HepG2 (cell line): ENCODE measurements around the gene THRB. TPM values are rescaled to one million over a fixed set of nuclear protein-coding genes. Genes with fewer than 3 reads are reported as not detected.
A peak's percentile ranks its signal among the peaks of the same experiment; 100 is the strongest.

ENCODE experiments used
- ATAC-seq: fragments of 200-7000 bp; cut with Tn5 transposase; 3 replicates; pipeline ENCODE4 v1.9.1; 2020; ENCODE audit warnings: mild to moderate bottlenecking, moderate library complexity
- BruUV-seq: library from RNA; stranded (reverse); fragments of 400-500 nt; replicated peaks from 2 replicates; lab custom pipeline; 2021; lab: Mats Ljungman, UMichigan
- CTCF ChIA-PET: fragments of 300-600 bp; formaldehyde crosslinking; extraction: SDS; loops from one replicate; lab custom pipeline; 2021; ENCODE audit warnings: low total read pairs, inconsistent platforms, low intra/inter-chr PET ratio; lab: Yijun Ruan, JAX
- POLR2A ChIA-PET: fragments of 350-600 bp; sonication (Branson Sonifier 250); formaldehyde crosslinking; loops from one replicate; lab custom pipeline; 2020; ENCODE audit warnings: antibody characterized with exemption, inconsistent platforms; lab: Yijun Ruan, JAX
- DNase-seq: peaks from one replicate; pipeline ENCODE4 v3.0.0-alpha.2; 2015; ENCODE audit warnings: low spot score
- FAIRE-seq: peaks from 3 replicates; lab custom pipeline; 2011; peaks lifted over from hg19 to GRCh38; lab: Jason Lieb, UNC
- H2AFZ ChIP-seq: one replicate; pipeline ENCODE4 v1.6.1; 2011; ENCODE audit warnings: low read length, inconsistent platforms
- H3K27ac ChIP-seq: fragments of 300-600 bp; 3 replicates; pipeline ENCODE4 v1.8.0; 2011; ENCODE audit warnings: mixed run types, mild to moderate bottlenecking, mixed read lengths, low read length, inconsistent platforms; ENCODE audit not compliant: insufficient read depth; ENCODE audit errors: extremely low read length
- H3K27me3 ChIP-seq, 2 experiments: fragments of 200-600 bp in 1 of 2; 2 replicates in 1 of 2; 3 replicates in 1 of 2; pipeline versions ENCODE4 v1.6.0 to v1.8.0; 2011; ENCODE audit warnings: low read length in 2 of 2, mild to moderate bottlenecking in 2 of 2, moderate library complexity in 2 of 2, inconsistent platforms in 1 of 2; ENCODE audit not compliant: insufficient read depth in 2 of 2, control insufficient read depth in 1 of 2
- H3K36me3 ChIP-seq, 2 experiments: fragments of 200-600 bp in 1 of 2; replicated peaks in 1 of 2; 2 replicates in 1 of 2; 3 replicates in 1 of 2; pipeline versions ENCODE4 v1.5.1 to v1.8.0; 2011; ENCODE audit warnings: low read length in 2 of 2, inconsistent platforms in 1 of 2; ENCODE audit not compliant: insufficient read depth in 2 of 2, control insufficient read depth in 1 of 2
- H3K4me1 ChIP-seq: 2 replicates; pipeline ENCODE4 v1.5.1; 2012; ENCODE audit warnings: low read length, inconsistent platforms; ENCODE audit not compliant: insufficient read depth
- H3K4me2 ChIP-seq: 2 replicates; pipeline ENCODE4 v1.6.0; 2011; ENCODE audit warnings: low read depth, low read length, inconsistent platforms
- H3K4me3 ChIP-seq, 3 experiments: fragments of 200-600 bp in 1 of 3; sonication (generic), shearing (Covaris generic) in 1 of 3; replicated peaks in 1 of 3; 2 replicates each; pipeline ENCODE4 v1.5.1; 2011 to 2016; ENCODE audit warnings: low read length in 3 of 3, inconsistent platforms in 2 of 3, low read depth in 2 of 3, mild to moderate bottlenecking in 2 of 3, control low read depth in 1 of 3, mixed read lengths in 1 of 3; ENCODE audit not compliant: insufficient read depth in 1 of 3
- H3K79me2 ChIP-seq: one replicate; pipeline ENCODE4 v1.6.1; 2011; ENCODE audit warnings: low read length, inconsistent platforms; ENCODE audit not compliant: insufficient read depth
- H3K9ac ChIP-seq: 2 replicates; pipeline ENCODE4 v1.6.0; 2011; ENCODE audit warnings: mild to moderate bottlenecking, low read depth, low read length, inconsistent platforms; ENCODE audit not compliant: insufficient read depth
- H3K9me3 ChIP-seq: 2 replicates; pipeline ENCODE4 v1.5.1; 2012; ENCODE audit warnings: mild to moderate bottlenecking, low read length
- H4K20me1 ChIP-seq: 2 replicates; pipeline ENCODE4 v1.6.0; 2011; ENCODE audit warnings: inconsistent platforms, mild to moderate bottlenecking, low read length, moderate library complexity; ENCODE audit not compliant: insufficient read depth
- FOXP1 ChIP-seq, 2 experiments: fragments of 450-650 bp in 1 of 2; IDR thresholded peaks; 2 replicates each; pipeline ENCODE4 v1.6.1; 2017 to 2018; ENCODE audit warnings: antibody characterized with exemption in 1 of 2
- GATAD2A ChIP-seq: IDR thresholded peaks from 2 replicates; pipeline ENCODE4 v1.6.1; 2016
- HCFC1 ChIP-seq: fragments of 150-350 bp; IDR thresholded peaks from 2 replicates; pipeline ENCODE4 v1.6.1; 2014; ENCODE audit warnings: low read depth, low read length
- HOXA7 ChIP-seq: sonication (generic); formaldehyde crosslinking; IDR thresholded peaks from 2 replicates; pipeline ENCODE4 v1.8.1; 2022; ENCODE audit warnings: mild to moderate bottlenecking, missing genetic modification reagents, moderate library complexity
- JUND ChIP-seq: sonication (generic); formaldehyde crosslinking; IDR thresholded peaks from 2 replicates; pipeline ENCODE4 v1.8.0; 2022; ENCODE audit warnings: mild to moderate bottlenecking, missing genetic modification reagents
- NFATC3 ChIP-seq: sonication (generic); formaldehyde crosslinking; IDR thresholded peaks from 2 replicates; pipeline ENCODE4 v1.5.1; 2020; ENCODE audit warnings: mild to moderate bottlenecking, missing genetic modification reagents
- POLR2A ChIP-seq, 2 experiments: IDR thresholded peaks; 2 replicates each; pipeline ENCODE4 v1.6.1; 2011; ENCODE audit warnings: low read depth in 2 of 2, low read length in 2 of 2, mild to moderate bottlenecking in 1 of 2, moderate library complexity in 1 of 2; ENCODE audit not compliant: insufficient read depth in 1 of 2
- TBL1XR1 ChIP-seq: fragments of 150-350 bp; IDR thresholded peaks from 2 replicates; pipeline ENCODE4 v1.6.1; 2014; ENCODE audit warnings: borderline replicate concordance, low read length; ENCODE audit not compliant: partially characterized antibody
- ZNF143 ChIP-seq: sonication (generic); formaldehyde crosslinking; IDR thresholded peaks from 2 replicates; pipeline ENCODE4 v1.4.0; 2020; ENCODE audit warnings: missing genetic modification reagents
- WGBS: methylation state at CpG from one replicate; pipeline ENCODE4 v1.1.6; 2017; ENCODE audit warnings: low lambda C conversion rate; 5-methylcytosine and 5-hydroxymethylcytosine counted together
- in situ Hi-C: cut with HindIII; loops from 2 replicates; pipeline ENCODE4 v1.10.0; 2017; ENCODE audit warnings: low pct_unique_long_range_greater_than_20kb; ENCODE audit not compliant: extremely low pct_ligation_motif_present
- intact Hi-C: fragments of 100-400 bp; cut with micrococcal nuclease; formaldehyde crosslinking; loops from one replicate; pipeline ENCODE4 v1.10.0; 2022; ENCODE audit not compliant: unreplicated experiment
- polyA plus RNA-seq, 8 experiments: library from polyadenylated mRNA; depleted of rRNA in 3 of 8; stranded (reverse) in 7 of 8; unstranded in 1 of 8; fragments of >200 nt; fragmentation: Illumina TruSeq in 4 of 8; extraction: Trizol in 4 of 8; gene quantifications; 2 replicates each; pipeline versions ENCODE4 v1.2.1 to v1.2.3, GENCODE V29; 2011 to 2016; ENCODE audit warnings: low read depth in 4 of 8, missing spikeins in 1 of 8, mixed read lengths in 1 of 8; ENCODE audit not compliant: insufficient read depth in 1 of 8
- total RNA-seq, 5 experiments: library from RNA; depleted of rRNA; stranded (reverse); fragments of >200 nt; fragmentation: Illumina TruSeq; extraction: Trizol; gene quantifications; 2 replicates each; pipeline ENCODE4 v1.2.3, GENCODE V29; 2016; ENCODE audit warnings: low read depth in 1 of 5
- TF ChIP-seq, protein P1 (sequence below): sonication (generic); formaldehyde crosslinking; IDR thresholded peaks from 2 replicates; pipeline ENCODE4 v1.8.0; 2022; ENCODE audit warnings: missing genetic modification reagents, mild to moderate bottlenecking, moderate library complexity, borderline replicate concordance
- TF ChIP-seq, protein P2 (sequence below): sonication (generic); formaldehyde crosslinking; IDR thresholded peaks from 2 replicates; pipeline ENCODE4 v1.5.0; 2020; ENCODE audit warnings: missing genetic modification reagents

The THRB gene
- total and polyA plus RNA-seq, 2 of the 13 experiments (the other 11 are each of a cell fraction or from before 2014, with no cell fraction given) = 4.7 to 22.7 TPM

DNA sequence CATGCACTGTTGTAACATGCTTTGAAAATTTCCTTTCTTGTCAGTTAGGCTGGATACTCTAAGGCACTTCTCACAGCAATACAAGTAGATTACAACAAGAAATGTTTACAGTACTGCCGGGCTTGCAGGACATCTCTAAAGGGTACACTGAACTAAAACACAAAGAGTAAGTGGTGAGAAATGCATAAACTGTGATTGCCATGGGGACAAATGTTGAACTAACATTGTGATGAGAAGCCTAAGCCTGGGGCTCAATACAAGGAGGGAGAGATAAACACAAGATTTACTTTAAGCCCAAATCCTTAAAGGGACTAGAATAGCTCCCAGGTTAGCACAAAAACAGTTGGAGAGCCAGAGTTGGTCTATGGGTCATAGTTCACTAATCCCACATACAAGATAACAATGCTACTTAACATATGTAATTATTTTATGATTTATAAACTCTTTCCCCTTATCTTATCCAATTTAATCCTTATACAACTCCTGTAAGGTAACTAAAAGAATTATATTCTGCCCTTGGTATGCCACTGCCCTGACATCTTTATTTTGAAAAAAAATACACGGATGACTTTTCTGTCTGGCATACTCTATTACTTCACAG is 126.9 kb downstream of the THRB start:
- peak; percentile 9; the same call in 2 of the 3 replicates for ATAC-seq
- peak overlapping the region; percentile 47 for H3K27ac ChIP-seq

DNA sequence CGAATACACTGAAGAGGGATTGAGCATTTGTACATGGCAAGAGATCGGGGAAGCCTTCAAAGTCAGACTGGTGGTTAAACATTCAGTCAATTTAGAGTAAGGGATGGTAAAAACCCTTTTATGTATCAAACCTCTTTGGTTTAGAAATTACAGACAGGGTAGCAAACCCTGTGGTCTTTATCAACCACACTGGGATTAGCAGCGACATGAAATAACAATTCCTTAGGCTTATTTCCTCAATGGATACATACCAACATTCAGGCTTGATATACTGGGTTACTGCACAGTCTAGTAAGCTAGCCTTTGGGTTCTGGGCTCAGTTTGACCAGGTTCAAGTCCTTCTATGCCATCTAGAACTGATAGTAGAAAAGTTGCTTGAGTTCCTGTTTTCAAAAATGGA is 127.4 kb downstream of the THRB start:
- peak overlapping the region; percentile 47 for H3K27ac ChIP-seq
- no TSS peak for BruUV-seq
- no peaks in the 10 kb centered on the region for H3K9me3 ChIP-seq
- H3K36me3 ChIP-seq = no peaks in the 10 kb centered on the region
- no peak for FAIRE-seq
- peaks cover 67% of the 10 kb centered on the region for H3K4me1 ChIP-seq
- TF ChIP-seq, protein P1, sequence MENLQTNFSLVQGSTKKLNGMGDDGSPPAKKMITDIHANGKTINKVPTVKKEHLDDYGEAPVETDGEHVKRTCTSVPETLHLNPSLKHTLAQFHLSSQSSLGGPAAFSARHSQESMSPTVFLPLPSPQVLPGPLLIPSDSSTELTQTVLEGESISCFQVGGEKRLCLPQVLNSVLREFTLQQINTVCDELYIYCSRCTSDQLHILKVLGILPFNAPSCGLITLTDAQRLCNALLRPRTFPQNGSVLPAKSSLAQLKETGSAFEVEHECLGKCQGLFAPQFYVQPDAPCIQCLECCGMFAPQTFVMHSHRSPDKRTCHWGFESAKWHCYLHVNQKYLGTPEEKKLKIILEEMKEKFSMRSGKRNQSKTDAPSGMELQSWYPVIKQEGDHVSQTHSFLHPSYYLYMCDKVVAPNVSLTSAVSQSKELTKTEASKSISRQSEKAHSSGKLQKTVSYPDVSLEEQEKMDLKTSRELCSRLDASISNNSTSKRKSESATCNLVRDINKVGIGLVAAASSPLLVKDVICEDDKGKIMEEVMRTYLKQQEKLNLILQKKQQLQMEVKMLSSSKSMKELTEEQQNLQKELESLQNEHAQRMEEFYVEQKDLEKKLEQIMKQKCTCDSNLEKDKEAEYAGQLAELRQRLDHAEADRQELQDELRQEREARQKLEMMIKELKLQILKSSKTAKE = no peak
- TF ChIP-seq HOXA7 (CRISPR knock-in tag) = no peak
- TF ChIP-seq, protein P2, sequence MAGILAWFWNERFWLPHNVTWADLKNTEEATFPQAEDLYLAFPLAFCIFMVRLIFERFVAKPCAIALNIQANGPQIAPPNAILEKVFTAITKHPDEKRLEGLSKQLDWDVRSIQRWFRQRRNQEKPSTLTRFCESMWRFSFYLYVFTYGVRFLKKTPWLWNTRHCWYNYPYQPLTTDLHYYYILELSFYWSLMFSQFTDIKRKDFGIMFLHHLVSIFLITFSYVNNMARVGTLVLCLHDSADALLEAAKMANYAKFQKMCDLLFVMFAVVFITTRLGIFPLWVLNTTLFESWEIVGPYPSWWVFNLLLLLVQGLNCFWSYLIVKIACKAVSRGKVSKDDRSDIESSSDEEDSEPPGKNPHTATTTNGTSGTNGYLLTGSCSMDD (CRISPR knock-in tag) = no peak
- TF ChIP-seq TBL1XR1 = no peak
- no peak for TF ChIP-seq NFATC3 (CRISPR knock-in tag)
- TF ChIP-seq ZNF143 (CRISPR knock-in tag) = no peak
- no peak for TF ChIP-seq HCFC1
- ChIA-PET CTCF (no interaction called here), POLR2A (no interaction called here)
- in situ Hi-C loops (loop anchor here (10.0 kb wide), 1 partner anchor 128 kb away; the partner anchor contains the start of gene THRB), intact Hi-C loops (no loop called here)
- DNase-seq = no peak
- no peak overlapping the region for H3K4me3 ChIP-seq
- H3K4me2 ChIP-seq = peak overlapping the region; percentile 9; the same call in 1 of the 2 replicates
- H3K79me2 ChIP-seq = peaks cover 27% of the 10 kb centered on the region
- H3K27me3 ChIP-seq = no peaks in the 10 kb centered on the region
- H4K20me1 ChIP-seq = no peaks in the 10 kb centered on the region
- 91% methylated on average over 3 of the region's 3 CpGs for WGBS
- ATAC-seq = no peak
- H3K9ac ChIP-seq = no peak overlapping the region
- no peak overlapping the region for H2AFZ ChIP-seq

More for the DNA sequence above, 126.9 kb downstream of the THRB start:
- no peak overlapping the region for H2AFZ ChIP-seq
- TF ChIP-seq FOXP1 (IDR thresholded peaks at IDR 0.05) (no peak), FOXP1 (CRISPR knock-in tag; IDR thresholded peaks at IDR 0.05) (0 out of 2 replicates have a peak, but pooled peaks have one; percentile 11), POLR2A (IDR thresholded peaks at IDR 0.05; ENCODE audit: insufficient read depth in 1 of 2, low read depth in 2 of 2, low read length in 2 of 2) (no peak), GATAD2A (CRISPR knock-in tag) (peak; percentile 29; the same call in 1 of the 2 replicates), JUND (CRISPR knock-in tag) (no peak)
- H3K36me3 ChIP-seq = no peaks in the 10 kb centered on the region
- in situ Hi-C loops = loop anchor here (10.0 kb wide), 1 partner anchor 127 kb away; the partner anchor contains the start of gene THRB
- intact Hi-C loops = no loop called here
- peaks cover 67% of the 10 kb centered on the region for H3K4me1 ChIP-seq
- H4K20me1 ChIP-seq = no peaks in the 10 kb centered on the region
- BruUV-seq = no TSS peak
- peak overlapping the region; percentile 9; the same call in 1 of the 2 replicates for H3K4me2 ChIP-seq
- CTCF ChIA-PET = no interaction called here
- H3K27me3 ChIP-seq = no peaks in the 10 kb centered on the region
- H3K4me3 ChIP-seq = no peak overlapping the region
- no peak for DNase-seq
- no peak for FAIRE-seq
- no peaks in the 10 kb centered on the region for H3K9me3 ChIP-seq
- H3K9ac ChIP-seq = no peak overlapping the region
- POLR2A ChIA-PET = no interaction called here
- WGBS = 55% methylated on average over 2 of the region's 2 CpGs
- H3K79me2 ChIP-seq = peaks cover 22% of the 10 kb centered on the region
